Fibroblast of skin of left biceps (primary cell): ENCODE measurements around the gene TXNDC9.
"Not testable (repeated sequence)": the region's sequence is repeated elsewhere in the genome, so short reads cannot be mapped to it uniquely, and the experiment has no call there.

Experiments used
- DNase-seq, 2 experiments: peaks; one replicate each; pipeline ENCODE4 v3.0.0-alpha.2; 2013; ENCODE audit warnings: low read depth in 2 of 2

The TXNDC9 gene

GRCh38 chr2:99325384-99325783, 10.7 kb downstream of the TXNDC9 start:
- no peak for DNase-seq

GRCh38 chr2:99317873-99318200, 18.3 kb downstream of the TXNDC9 start:
- DNase-seq = not testable (repeated sequence)

GRCh38 chr2:99317161-99317872, 18.8 kb downstream of the TXNDC9 start:
- DNase-seq = no peak

GRCh38 chr2:99301097-99301496, 35.0 kb downstream of the TXNDC9 start, which contains the start of gene LYG1:
LYG1 (minus strand) TSS chr2:99301197; CDS start chr2:99295670, 5,527 bp downstream.
- DNase-seq = not testable (repeated sequence)

- no peak for DNase-seq
Measured at GRCh38 chr2:99299580-99299979, 36.6 kb downstream of the TXNDC9 start.

GRCh38 chr2:99297994-99298393, 38.1 kb downstream of the TXNDC9 start:
- peak in 1 of 2 experiments; percentile 4 for DNase-seq

GRCh38 chr2:99285526-99285925, 50.6 kb downstream of the TXNDC9 start:
- DNase-seq = no peak

GRCh38 chr2:99279969-99280695, 56.0 kb downstream of the TXNDC9 start:
- no peak for DNase-seq

GRCh38 chr2:99278793-99279291, 57.3 kb downstream of the TXNDC9 start:
- peak; percentile 94 to 95 for DNase-seq

- DNase-seq = not testable (repeated sequence)
Measured at GRCh38 chr2:99278195-99278765, 57.9 kb downstream of the TXNDC9 start.

- DNase-seq = no peak
Measured at GRCh38 chr2:99275882-99276281, 60.3 kb downstream of the TXNDC9 start.
